Smooth muscle cell (in vitro differentiated cells): Measurements from ENCODE around the gene TRPM2. TPM values are rescaled to one million over a fixed set of nuclear protein-coding genes. Genes with fewer than 3 reads are reported as not detected.

Source experiments
- DNase-seq: peaks from one replicate; lab custom pipeline; 2025; ENCODE audit not compliant: unreplicated experiment; lab: John Stamatoyannopoulos, UW
- H2AFZ ChIP-seq: fragments of 200-600 bp; sonication (generic); 2 replicates; pipeline ENCODE4 v1.6.0; 2016; ENCODE audit warnings: antibody characterized with exemption, low read depth, mild to moderate bottlenecking
- H3F3A ChIP-seq: fragments of 200-600 bp; sonication (generic); 2 replicates; pipeline ENCODE4 v1.6.0; 2017; ENCODE audit warnings: antibody characterized with exemption, low read depth
- H3K27ac ChIP-seq: fragments of 200-600 bp; sonication (generic); 2 replicates; pipeline ENCODE4 v1.5.1; 2016; ENCODE audit warnings: low read depth, mild to moderate bottlenecking
- H3K27me3 ChIP-seq: fragments of 200-600 bp; sonication (generic); 2 replicates; pipeline ENCODE4 v1.6.1; 2016; ENCODE audit warnings: low read depth, mild to moderate bottlenecking
- H3K36me3 ChIP-seq: fragments of 200-600 bp; sonication (generic); 2 replicates; pipeline ENCODE4 v1.5.1; 2016; ENCODE audit warnings: low read depth
- H3K4me1 ChIP-seq: fragments of 200-600 bp; sonication (generic); 2 replicates; pipeline ENCODE4 v1.5.1; 2016; ENCODE audit warnings: low read depth
- H3K4me2 ChIP-seq: fragments of 200-600 bp; sonication (generic); 2 replicates; pipeline ENCODE4 v1.6.0; 2016; ENCODE audit warnings: mild to moderate bottlenecking
- H3K4me3 ChIP-seq: fragments of 200-600 bp; sonication (generic); 2 replicates; pipeline ENCODE4 v1.5.1; 2016; ENCODE audit warnings: mild to moderate bottlenecking
- H3K79me2 ChIP-seq: fragments of 200-600 bp; sonication (generic); 2 replicates; pipeline ENCODE4 v1.6.0; 2016; ENCODE audit warnings: low read depth, mild to moderate bottlenecking
- H3K9ac ChIP-seq: fragments of 200-600 bp; sonication (generic); 2 replicates; pipeline ENCODE4 v1.6.0; 2016; ENCODE audit warnings: low read depth
- H3K9me3 ChIP-seq: fragments of 200-600 bp; sonication (generic); replicated peaks from 2 replicates; pipeline ENCODE4 v1.5.1; 2016; ENCODE audit warnings: low read depth
- H4K20me1 ChIP-seq: fragments of 200-600 bp; sonication (generic); 2 replicates; pipeline ENCODE4 v1.6.0; 2016; ENCODE audit warnings: low read depth
- CTCF ChIP-seq: fragments of 200-600 bp; sonication (generic); IDR thresholded peaks from 2 replicates; pipeline ENCODE4 v1.5.1; 2017; ENCODE audit warnings: borderline replicate concordance, mild to moderate bottlenecking, antibody characterized with exemption; ENCODE audit not compliant: insufficient read depth, poor library complexity, severe bottlenecking
- WGBS: methylation state at CpG from one replicate; pipeline ENCODE4 v1.1.7; 2016; ENCODE audit warnings: low lambda C conversion rate; 5-methylcytosine and 5-hydroxymethylcytosine counted together
- polyA plus RNA-seq: library from polyadenylated mRNA; unstranded; fragments of >200 nt; fragmentation: Nextera tagmentation; extraction: Ambion mirVana; gene quantifications from 2 replicates; pipeline ENCODE4 v1.2.1, GENCODE V29; 2016
- total RNA-seq: library from RNA; depleted of rRNA; stranded (reverse); fragments of >200 nt; gene quantifications from 2 replicates; pipeline ENCODE4 v1.2.3, GENCODE V29; 2014

TRPM2 gene
- total and polyA plus RNA-seq, 2 experiments from 2014 or later: 0.31 TPM; not detected in 1

DNA sequence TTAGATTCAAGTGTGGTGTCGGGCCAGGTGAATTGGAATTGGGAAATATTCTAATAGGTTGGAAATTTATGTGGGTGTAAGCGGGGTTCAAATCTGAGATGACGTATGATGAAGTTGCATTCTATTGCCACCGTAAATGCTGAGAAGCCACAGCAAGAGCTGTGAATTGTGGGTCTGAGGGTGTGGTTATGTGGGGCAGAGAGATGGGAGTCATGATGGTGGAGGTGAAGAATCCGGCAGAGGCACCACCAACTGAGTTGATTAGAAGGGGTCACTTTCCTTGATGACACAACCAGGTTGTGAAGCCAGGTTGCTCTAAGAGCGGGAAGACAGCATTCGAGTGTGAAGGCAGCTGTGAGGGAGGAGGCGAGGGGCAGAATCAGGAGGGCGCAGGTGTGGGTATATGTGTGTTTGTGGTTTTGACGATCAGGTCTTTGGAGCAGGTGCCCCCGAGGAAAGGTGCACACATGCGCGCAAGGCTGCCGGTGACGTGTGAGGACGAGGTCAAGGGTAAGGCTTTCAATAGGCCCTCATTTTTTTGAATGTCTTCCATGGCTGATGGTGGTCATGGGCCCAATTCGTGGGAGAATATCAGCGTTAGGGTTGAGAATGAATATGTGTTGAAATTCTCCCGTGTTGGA, 120.6 kb downstream of the TRPM2 start:
- H3K79me2 ChIP-seq: no peaks in the 10 kb centered on the region
- no peak overlapping the region for H3K4me2 ChIP-seq
- H3K9ac ChIP-seq: no peak overlapping the region
- no peaks in the 10 kb centered on the region for H4K20me1 ChIP-seq
- no peaks in the 10 kb centered on the region for H3K36me3 ChIP-seq
- no peak overlapping the region for H2AFZ ChIP-seq
- H3K9me3 ChIP-seq: no peaks in the 10 kb centered on the region
- no peaks in the 10 kb centered on the region for H3F3A ChIP-seq
- 89% methylated on average over 19 of the region's 19 CpGs for WGBS
- H3K4me1 ChIP-seq: no peaks in the 10 kb centered on the region
- no peaks in the 10 kb centered on the region for H3K27me3 ChIP-seq
- no peak overlapping the region for H3K27ac ChIP-seq
- no peak for DNase-seq
- no peak for TF ChIP-seq CTCF
- no peak overlapping the region for H3K4me3 ChIP-seq

GRCh38 chr21:44475266-44475845, 121.9 kb downstream of the TRPM2 start:
- TF ChIP-seq CTCF: no peak
- 93% methylated on average over 17 of the region's 17 CpGs for WGBS
- H3K79me2 ChIP-seq: no peaks in the 10 kb centered on the region

DNA sequence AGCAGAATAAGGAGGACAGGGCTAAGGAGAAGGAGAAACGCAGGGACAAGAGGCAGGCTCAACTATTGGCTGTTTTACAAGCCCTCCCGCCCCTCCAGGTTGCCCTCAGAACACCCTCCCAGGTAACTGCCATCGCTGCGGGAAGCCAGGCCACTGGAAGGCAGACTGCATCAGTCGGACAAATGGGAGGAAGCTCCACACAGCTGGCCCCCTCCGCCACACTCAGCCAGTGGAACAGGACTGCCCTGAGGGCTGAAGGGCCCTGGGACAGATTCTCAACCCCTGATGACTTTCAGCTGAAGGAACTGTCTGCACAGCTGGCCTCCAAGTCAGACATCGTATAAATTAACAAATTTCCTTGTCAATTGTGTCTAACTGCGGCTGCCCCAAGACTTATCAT, 123.7 kb downstream of the TRPM2 start:
- H3K27ac ChIP-seq: no peak overlapping the region
- H3K4me3 ChIP-seq: no peak overlapping the region
- H3K4me2 ChIP-seq: no peak overlapping the region
- H3K36me3 ChIP-seq: no peaks in the 10 kb centered on the region
- no peaks in the 10 kb centered on the region for H3K27me3 ChIP-seq
- no peaks in the 10 kb centered on the region for H3K4me1 ChIP-seq
- no peak overlapping the region for H2AFZ ChIP-seq
- no peaks in the 10 kb centered on the region for H3F3A ChIP-seq
- no peak for DNase-seq
- no peaks in the 10 kb centered on the region for H3K79me2 ChIP-seq
- no peak for TF ChIP-seq CTCF
- H4K20me1 ChIP-seq: no peaks in the 10 kb centered on the region
- 78% methylated on average over 8 of the region's 8 CpGs for WGBS
- no peak overlapping the region for H3K9ac ChIP-seq
- H3K9me3 ChIP-seq: no peaks in the 10 kb centered on the region

More at GRCh38 chr21:44475266-44475845, 121.9 kb downstream of the TRPM2 start:
- Histone ChIP-seq H3K36me3 (no peaks in the 10 kb centered on the region), H3K9ac (no peak overlapping the region), H2AFZ (no peak overlapping the region), H3K9me3 (no peaks in the 10 kb centered on the region), H3K4me1 (no peaks in the 10 kb centered on the region), H3K4me3 (no peak overlapping the region), H3K27me3 (no peaks in the 10 kb centered on the region), H3K4me2 (no peak overlapping the region), H3K27ac (no peak overlapping the region), H4K20me1 (no peaks in the 10 kb centered on the region), H3F3A (no peaks in the 10 kb centered on the region)
- no peak for DNase-seq

DNA sequence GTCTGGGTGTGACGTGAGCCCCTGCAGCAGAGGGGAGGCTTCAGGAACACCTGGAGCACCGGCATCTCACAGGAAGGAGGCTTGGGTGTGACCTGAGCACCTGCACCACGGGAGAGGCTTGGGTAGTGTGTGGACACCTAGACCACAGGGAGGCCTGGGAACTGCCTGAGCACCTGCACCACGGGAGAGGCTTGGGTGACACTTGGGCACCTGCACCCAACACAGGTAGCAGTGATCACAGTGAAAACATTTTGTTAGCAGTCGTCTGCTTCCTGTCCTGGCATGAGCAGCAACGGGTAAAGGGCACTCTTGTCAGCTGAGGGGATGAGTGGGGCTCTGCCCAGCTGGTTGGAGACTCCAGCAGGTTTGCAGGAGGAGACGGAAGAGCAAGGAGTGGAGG, 124.3 kb downstream of the TRPM2 start:
- Histone ChIP-seq H3F3A (no peaks in the 10 kb centered on the region), H4K20me1 (no peaks in the 10 kb centered on the region), H3K9ac (no peak overlapping the region), H3K4me1 (no peaks in the 10 kb centered on the region), H3K27me3 (no peaks in the 10 kb centered on the region), H3K79me2 (no peaks in the 10 kb centered on the region), H3K4me2 (no peak overlapping the region), H3K9me3 (no peaks in the 10 kb centered on the region), H3K4me3 (no peak overlapping the region), H3K27ac (no peak overlapping the region), H3K36me3 (no peaks in the 10 kb centered on the region), H2AFZ (no peak overlapping the region)
- 85% methylated on average over 7 of the region's 7 CpGs for WGBS
- no peak for TF ChIP-seq CTCF
- no peak for DNase-seq
